Measurements from ENCODE around the gene CMSS1. TPM values are rescaled to one million over a fixed set of nuclear protein-coding genes. Genes with fewer than 3 reads are reported as not detected.

The CMSS1 gene
- total and polyA plus RNA-seq, 2 of the 13 experiments (the other 11 are each of a cell fraction or from before 2014, with no cell fraction given), result 6.4 to 48.7 TPM

- TF ChIP-seq, protein P1, sequence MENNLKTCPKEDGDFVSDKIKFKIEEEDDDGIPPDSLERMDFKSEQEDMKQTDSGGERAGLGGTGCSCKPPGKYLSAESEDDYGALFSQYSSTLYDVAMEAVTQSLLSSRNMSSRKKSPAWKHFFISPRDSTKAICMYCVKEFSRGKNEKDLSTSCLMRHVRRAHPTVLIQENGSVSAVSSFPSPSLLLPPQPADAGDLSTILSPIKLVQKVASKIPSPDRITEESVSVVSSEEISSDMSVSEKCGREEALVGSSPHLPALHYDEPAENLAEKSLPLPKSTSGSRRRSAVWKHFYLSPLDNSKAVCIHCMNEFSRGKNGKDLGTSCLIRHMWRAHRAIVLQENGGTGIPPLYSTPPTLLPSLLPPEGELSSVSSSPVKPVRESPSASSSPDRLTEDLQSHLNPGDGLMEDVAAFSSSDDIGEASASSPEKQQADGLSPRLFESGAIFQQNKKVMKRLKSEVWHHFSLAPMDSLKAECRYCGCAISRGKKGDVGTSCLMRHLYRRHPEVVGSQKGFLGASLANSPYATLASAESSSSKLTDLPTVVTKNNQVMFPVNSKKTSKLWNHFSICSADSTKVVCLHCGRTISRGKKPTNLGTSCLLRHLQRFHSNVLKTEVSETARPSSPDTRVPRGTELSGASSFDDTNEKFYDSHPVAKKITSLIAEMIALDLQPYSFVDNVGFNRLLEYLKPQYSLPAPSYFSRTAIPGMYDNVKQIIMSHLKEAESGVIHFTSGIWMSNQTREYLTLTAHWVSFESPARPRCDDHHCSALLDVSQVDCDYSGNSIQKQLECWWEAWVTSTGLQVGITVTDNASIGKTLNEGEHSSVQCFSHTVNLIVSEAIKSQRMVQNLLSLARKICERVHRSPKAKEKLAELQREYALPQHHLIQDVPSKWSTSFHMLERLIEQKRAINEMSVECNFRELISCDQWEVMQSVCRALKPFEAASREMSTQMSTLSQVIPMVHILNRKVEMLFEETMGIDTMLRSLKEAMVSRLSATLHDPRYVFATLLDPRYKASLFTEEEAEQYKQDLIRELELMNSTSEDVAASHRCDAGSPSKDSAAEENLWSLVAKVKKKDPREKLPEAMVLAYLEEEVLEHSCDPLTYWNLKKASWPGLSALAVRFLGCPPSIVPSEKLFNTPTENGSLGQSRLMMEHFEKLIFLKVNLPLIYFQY (CRISPR knock-in tag; IDR thresholded peaks at IDR 0.05; ENCODE audit: borderline replicate concordance), result no peak; the same call in 1 of the 2 replicates
- TF ChIP-seq ZNF607 (CRISPR knock-in tag; IDR thresholded peaks at IDR 0.05; ENCODE audit: borderline replicate concordance) (no peak), HNF4A (CRISPR knock-in tag; IDR thresholded peaks at IDR 0.05) (peak; percentile 97), STAT6 (CRISPR knock-in tag; IDR thresholded peaks at IDR 0.05; ENCODE audit: borderline replicate concordance) (0 out of 2 replicates have a peak, but pooled peaks have one; percentile 47), DMAP1 (CRISPR knock-in tag; IDR thresholded peaks at IDR 0.05) (peak; percentile 51; the same call in 1 of the 2 replicates), POLR2A (IDR thresholded peaks at IDR 0.05; ENCODE audit: insufficient read depth in 1 of 2, low read depth in 2 of 2, low read length in 2 of 2) (no peak), TBX3 (IDR thresholded peaks at IDR 0.05; ENCODE audit: borderline replicate concordance) (peak; percentile 88), AGO2 (optimal IDR thresholded peaks at IDR 0.05; ENCODE audit: low read depth, low read length) (no peak), FOXP1 (IDR thresholded peaks at IDR 0.05) (peak; percentile 47; the same call in 1 of the 2 replicates), FOXP1 (CRISPR knock-in tag; IDR thresholded peaks at IDR 0.05) (peak; percentile 89), ZFYVE20 (CRISPR knock-in tag; IDR thresholded peaks at IDR 0.05; ENCODE audit: borderline replicate concordance, low read depth) (no peak), PHF5A (CRISPR knock-in tag; IDR thresholded peaks at IDR 0.05; ENCODE audit: low read depth, unreplicated experiment) (no peak), MEF2D (CRISPR knock-in tag; IDR thresholded peaks at IDR 0.05) (peak; percentile 85), MAFF (IDR thresholded peaks at IDR 0.05; ENCODE audit: low read depth, low read length) (peak; percentile 59), PAXIP1 (CRISPR knock-in tag; conservative IDR thresholded peaks at IDR 0.05) (peak; percentile 97), FOXJ3 (CRISPR knock-in tag; IDR thresholded peaks at IDR 0.05; ENCODE audit: borderline replicate concordance) (peak; percentile 97; the same call in 1 of the 2 replicates), EEA1 (CRISPR knock-in tag; IDR thresholded peaks at IDR 0.05; ENCODE audit: borderline replicate concordance) (no peak), ETV5 (CRISPR knock-in tag; IDR thresholded peaks at IDR 0.05; ENCODE audit: borderline replicate concordance) (peak; percentile 70; the same call in 1 of the 2 replicates), CHD4 (IDR thresholded peaks at IDR 0.05; ENCODE audit: borderline replicate concordance, low read length) (no peak), AKAP8 (CRISPR knock-in tag; IDR thresholded peaks at IDR 0.05) (no peak)
Measured at GRCh38 chr3:100075851-100076730, 258.4 kb downstream of the CMSS1 start (continued).

Data from HepG2 (cell line).